GM21515 (cell line): ENCODE measurements around the gene KRTAP5-4.
"Not testable (repeated sequence)": the region's sequence is repeated elsewhere in the genome, so short reads cannot be mapped to it uniquely, and the experiment has no call there.

Source experiments
- ATAC-seq: cut with Tn5 transposase; IDR thresholded peaks from one replicate; pipeline ENCODE4 v1.9.1; 2021; ENCODE audit not compliant: unreplicated experiment

KRTAP5-4 gene

DNA sequence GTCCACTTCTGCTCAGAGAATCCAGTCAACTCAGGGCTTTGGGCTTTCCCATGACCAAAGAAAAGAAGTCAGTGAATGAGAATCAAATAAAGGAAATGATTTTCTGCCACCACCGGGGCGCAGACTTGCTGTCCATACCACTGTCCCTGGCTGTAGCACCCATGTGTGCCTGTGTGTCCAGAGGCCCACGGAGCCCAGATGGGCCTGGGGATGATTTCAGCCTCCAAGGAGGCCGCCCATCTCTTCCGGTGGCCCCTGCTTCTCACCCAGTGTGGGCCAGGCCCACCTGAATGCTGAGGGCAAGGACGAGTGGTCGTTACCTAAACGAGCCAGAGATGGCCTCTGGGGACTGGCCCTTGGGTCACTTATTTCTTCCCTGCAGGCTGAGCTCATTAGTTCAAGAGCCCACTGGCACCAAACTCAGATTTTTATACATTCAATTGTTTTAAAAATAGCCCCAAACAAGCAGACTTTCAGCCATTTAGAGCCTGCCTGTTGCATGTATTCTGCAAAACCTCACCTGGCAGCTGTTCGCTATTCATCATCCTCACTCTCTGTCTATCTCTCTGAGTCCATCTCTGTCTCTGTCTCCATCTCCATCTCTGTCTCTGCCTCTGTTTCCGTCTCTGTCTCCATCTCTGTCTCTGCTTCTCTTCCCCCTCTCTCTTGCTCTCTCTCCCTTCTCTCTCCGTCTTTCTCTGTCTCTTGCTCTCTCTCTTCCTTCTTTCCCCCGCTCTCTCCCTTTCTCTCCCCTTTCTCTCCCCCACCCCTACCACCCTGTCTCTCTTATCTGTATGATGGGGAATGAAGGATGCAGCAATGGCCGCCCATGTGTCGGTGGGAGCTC is 31.8 kb upstream of the KRTAP5-4 start:
- no peak for ATAC-seq

DNA sequence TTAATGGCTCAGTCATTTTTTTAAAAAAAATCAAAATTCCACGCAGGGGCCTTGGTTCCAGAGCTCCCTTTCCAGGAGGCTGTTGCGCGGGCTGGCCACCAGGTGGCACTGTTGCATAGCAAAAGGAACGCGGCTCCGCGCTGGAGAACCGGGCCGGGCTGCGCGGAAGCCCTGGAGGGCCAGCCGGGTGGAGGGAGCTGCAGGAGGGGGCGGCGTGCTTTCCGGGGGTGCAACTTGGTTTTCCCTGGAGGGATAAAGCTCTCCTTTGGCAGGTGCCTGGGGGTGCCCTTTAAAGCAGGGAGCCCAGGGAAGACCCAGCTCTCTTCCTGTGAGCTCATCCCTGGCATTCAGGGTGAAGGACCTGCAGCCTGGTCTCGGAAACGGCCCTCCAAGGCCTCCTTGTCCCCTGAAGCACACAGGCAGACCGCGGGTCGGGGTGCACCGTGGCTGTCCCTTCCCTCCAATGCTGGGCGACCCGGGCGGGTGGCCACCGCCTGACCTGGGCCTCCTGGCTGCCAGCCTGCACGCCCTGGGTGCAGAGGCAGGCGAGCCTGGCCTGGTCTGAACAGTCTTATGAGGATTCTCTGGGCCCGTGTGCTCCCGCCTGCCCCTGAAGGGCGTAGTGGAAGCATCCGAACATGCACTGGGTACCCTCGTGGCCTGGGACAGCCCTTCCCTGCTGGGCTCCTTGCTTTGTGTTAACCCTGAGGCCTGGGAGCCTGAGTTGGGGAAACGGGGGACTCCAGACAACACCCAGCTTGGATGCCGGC is 31.0 kb upstream of the KRTAP5-4 start:
- ATAC-seq, result no peak

DNA sequence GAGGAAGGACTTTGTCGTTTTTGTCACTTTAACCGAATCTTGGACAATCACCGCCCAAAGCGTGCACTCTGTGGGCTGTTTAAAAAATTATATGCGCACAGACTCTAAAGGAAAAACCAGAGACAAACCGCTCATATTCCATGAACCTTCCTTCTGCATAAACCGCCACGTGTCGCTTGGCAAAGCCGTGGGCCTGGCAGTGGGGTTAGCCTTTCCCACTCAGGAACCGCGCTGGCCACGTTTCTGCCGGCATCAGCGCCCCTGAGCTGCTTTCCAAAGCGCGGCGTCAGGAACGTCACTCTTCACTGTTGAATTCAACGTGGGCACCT is 30.5 kb upstream of the KRTAP5-4 start:
- ATAC-seq, result no peak

DNA sequence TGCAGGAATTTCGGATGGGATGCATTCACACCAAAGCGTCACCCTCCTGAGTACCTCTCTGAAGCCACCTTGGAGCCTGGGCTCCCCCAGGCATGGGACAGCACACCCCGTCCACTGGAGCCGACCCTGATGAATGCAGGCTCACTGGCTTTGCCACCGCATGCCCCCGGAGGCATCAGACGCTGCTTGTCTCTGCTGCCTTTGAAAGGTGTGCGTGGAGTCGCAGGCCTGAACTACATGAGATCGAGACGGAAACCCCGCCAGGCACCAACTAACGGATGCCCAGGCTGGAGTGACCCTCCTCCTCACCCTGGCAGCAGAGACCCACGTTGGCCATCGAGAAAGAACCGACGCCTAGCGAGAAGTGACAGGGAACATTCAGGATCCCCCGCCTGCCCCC is 30.1 kb upstream of the KRTAP5-4 start:
- ATAC-seq, result no peak

DNA sequence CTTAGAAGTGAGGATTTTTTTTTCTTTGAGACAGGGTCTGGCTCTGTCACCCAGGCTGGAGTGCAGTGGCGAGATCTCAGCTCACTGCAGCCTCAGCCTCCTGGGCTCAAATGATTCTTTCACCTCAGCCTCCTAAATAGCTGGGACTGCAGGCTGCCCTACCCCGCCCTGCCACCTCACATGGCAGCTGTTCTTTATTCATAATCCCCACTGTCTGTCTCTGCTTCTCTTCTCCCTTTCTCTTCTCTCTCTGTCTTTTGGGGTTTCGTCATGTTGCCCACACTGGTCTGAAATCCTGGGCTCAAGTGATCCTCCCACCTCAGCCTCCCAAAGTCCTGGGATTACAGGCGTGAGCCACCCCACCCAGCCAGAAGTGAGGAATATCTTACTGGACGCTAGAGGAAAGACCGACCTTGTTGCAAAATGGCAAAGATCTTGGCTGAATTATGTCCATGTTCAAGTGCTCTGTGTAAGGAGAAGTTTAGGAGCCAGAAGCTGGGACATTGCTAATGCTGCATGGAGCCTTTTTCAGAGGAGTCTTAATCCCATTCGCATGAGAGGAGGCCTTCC is 29.6 kb upstream of the KRTAP5-4 start:
- ATAC-seq, result no peak

DNA sequence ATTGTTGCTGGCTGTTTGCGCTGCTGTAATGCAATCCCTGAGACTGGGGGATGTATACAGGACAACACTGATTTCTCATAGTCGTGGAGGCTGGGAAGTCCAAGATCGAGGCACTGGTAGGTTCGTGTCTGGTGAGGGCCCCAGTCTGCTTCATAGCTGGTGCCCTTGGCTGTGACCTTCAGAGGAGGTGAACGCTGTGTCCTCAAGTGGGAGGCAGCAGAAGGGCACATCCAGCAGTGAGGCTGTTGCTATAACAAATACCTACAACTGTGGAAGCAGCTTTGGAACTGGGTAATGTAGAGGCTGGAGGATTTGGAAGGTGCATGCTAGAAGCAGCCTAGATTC is 29.0 kb upstream of the KRTAP5-4 start:
- no peak for ATAC-seq

DNA sequence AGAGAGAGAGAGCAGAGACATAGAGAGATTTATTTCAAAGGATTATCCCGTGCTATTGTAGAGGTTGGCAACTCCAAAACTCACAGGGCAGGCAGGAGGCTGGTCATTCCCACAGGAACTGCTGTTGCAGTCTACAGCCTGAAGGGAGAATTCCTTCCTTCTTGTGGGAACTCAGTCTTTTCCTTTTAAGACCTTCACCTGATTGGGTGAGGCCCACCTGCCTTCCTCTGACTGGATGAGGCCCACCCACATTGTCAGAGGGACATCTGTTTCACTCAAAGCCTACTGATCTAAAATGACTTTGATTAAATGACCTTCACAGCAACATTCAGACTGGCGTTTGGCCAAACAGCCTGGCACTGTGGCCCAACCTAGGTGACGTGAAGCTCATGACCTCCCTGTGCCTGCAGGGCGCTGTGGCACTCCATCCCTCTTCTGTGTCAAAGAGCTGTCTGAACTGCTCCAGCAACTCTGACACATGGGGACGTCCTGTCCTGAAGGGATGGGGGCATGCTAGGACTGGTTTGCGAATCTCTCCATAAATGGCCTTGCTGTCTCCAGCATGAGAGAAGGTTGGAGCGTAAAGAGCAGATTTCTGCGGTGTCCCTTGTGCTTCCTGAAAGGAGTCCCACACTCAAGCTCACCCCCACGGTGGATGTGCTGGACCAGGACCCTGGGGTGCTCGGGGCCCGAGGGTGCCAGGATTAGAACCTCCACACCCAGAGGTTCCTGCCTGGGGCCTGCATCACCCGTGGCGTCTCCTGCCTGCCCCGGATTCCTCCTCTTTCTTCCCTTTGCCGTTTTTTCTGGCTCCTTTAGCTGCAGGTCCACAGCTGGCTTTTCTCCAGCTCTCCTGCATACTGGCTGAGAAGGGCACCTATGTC is 28.3 kb upstream of the KRTAP5-4 start:
- ATAC-seq, result no peak

DNA sequence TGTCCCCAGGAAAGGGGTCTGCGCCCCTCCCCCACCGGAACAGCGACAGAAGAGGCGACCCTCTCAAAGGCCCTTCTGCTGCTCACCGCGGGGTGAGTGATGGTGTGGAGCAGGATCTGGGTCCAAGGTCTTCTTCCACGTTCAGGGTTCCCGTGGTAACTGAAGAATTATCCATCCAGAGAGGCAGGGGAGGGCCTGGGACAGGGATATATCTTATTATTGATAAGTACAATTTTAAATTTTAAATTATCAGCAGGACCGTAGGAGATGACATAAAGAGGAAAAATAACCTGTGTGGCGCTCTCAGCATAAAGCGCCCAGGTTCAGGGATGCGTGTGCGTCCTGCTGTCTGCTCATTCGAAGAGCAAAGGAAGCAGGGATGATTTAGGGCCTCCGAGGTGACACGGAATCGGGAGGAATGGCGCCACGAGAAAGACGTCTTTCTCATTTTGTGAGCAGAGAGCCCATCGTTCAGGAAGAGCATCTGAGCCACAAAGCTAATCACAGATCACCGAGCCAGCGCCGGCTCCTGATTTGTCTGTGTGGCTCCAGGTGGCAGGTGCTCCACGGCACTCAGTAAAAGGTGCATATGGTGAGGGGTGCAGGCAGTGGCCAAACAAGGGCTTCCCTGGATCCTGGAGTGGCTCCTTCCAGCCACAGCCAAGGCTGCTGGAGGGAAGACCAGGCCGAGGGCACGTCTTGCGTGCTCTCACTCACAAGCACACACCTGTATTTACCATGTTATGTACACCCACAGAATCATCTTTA is 26.9 kb upstream of the KRTAP5-4 start:
- ATAC-seq, result no peak

DNA sequence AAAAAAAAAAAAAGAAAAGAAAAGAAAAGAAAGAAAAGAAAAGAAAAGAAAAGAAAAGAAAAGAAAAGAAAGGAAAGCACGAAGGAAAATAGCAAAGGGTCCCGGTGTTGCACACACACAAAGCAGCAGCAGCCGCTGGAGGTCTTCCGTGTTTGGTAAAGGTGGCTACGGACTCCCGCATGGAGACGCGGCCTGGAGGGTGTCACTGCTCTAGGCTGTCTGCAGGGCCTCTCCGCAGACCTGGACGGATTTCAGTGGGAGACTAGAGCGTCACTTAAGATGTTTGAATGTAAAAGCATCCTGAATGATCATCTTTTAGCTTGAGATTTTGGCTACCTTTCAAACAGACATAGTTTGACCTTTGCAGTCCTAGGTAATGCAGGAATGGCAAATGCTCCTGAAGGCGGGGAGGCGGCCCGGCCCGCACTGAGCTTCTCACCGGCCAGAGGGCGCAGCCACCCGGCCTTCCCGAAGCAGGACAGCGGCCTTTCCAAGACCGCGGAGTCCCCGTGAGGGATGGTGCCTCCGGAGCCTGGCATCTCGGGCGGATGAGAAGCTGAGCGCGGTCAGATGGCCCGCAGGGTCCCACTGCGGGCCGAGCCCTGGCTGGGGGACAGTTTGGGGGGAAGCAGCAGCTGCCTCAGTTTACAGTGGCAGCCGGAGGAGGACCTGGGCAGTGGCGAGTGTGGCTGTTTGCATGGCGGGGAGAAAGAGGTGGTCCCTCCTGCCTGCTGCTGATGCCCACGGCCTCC is 26.1 kb upstream of the KRTAP5-4 start:
- ATAC-seq, result no peak

DNA sequence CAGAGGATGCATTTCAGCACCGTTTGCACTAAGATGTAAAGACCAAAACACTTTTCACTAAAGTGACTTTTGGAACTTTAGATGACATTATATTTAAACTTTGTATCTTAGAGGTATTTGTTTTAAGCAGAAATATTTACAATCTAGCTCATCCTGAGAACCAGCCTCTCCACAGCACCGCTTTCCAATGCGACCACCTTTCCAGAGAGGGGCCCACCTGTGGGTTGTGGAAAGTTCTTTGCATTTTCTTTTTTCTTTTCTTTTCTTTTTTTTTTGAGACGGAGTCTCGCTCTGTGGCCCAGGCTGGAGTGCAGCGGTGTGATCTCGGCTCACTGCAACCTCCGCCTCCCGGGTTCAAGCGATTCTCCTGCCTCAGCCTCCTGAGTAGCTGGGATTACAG is 24.6 kb upstream of the KRTAP5-4 start:
- not testable (repeated sequence) for ATAC-seq

DNA sequence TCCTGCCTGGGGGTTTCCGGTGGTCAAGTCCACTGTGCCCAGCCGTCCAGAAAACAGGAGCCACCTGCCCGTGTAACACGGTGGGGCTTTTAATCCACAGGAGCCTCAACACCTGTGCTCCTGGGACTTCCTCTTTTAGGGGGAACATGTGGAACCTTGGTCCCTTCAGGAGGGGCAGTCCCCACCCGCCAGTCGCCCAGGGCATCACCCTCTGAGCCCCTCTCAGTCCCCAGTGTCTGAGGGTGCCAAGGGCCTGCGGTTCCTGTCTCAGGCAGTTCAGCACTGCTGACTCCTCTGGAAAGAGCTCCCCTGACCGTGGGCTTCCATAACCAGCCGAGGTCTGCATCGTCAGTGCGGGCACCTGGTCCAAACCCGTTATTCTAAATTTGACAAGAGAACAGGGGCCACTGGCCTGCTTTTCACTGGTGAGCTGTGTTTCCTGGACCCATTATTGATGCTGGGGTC is 23.5 kb upstream of the KRTAP5-4 start:
- no peak for ATAC-seq

DNA sequence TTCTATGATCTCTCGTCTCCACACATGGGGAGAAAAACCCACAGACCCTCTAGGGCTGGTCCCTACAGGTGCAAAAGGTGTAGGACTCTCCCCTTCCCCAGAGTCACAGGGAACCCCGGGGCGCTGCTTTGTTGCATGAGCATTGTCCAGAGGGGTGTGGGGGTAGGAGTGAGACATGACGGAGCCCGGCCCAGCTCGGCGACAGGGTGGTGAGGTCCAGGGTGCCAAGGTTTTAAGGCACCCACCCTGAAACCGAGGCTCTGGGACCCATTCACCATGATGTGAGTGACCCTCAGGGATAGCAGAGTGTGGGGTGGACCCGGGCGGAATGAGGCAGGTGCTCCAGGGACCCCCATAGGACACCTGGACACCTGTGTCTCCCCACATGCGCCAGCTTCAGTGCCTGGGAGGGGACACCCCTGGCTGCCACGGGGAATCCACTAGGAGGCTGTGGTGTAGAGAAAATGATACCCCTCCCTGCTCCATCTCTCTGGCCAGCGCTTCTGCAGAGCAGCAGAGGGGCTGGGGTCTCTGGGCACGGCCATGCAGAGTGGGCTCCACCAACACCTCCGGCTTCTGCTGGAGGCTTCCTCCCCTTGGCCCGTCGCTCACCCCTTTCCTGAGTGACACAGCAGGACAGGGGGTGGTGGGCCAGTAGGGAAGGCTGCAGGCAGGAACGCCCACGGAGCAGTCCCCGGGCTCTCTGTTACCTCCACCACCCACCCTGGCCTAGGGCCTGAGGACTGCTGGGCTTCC is 22.8 kb upstream of the KRTAP5-4 start:
- ATAC-seq, result no peak

DNA sequence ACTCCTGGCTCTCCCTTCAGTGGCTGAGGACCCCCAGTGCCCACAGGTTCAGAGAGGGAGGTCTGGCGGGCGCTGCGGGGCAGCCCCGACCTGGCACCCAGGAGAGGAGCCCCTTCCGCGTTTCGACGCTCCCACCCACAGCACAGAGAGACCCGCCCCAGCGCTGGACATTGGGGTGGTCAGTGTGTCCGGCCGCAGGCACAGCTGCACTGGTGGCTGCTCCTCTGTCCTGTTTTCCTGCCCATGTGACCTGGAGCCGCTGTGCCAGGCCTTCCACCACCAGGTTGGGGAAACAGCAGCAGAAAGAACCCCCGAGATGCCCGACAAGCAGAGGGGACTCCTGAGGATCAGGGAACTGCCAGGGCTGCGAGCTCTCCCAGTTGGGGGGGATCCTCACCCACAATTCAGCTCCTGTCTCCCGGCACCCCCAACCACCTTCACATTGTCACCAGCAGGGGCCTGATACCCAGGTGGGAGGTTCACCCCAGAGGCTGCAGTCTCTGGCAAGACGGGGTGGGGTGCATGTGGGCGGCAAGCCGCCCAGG is 21.3 kb upstream of the KRTAP5-4 start:
- ATAC-seq, result no peak

DNA sequence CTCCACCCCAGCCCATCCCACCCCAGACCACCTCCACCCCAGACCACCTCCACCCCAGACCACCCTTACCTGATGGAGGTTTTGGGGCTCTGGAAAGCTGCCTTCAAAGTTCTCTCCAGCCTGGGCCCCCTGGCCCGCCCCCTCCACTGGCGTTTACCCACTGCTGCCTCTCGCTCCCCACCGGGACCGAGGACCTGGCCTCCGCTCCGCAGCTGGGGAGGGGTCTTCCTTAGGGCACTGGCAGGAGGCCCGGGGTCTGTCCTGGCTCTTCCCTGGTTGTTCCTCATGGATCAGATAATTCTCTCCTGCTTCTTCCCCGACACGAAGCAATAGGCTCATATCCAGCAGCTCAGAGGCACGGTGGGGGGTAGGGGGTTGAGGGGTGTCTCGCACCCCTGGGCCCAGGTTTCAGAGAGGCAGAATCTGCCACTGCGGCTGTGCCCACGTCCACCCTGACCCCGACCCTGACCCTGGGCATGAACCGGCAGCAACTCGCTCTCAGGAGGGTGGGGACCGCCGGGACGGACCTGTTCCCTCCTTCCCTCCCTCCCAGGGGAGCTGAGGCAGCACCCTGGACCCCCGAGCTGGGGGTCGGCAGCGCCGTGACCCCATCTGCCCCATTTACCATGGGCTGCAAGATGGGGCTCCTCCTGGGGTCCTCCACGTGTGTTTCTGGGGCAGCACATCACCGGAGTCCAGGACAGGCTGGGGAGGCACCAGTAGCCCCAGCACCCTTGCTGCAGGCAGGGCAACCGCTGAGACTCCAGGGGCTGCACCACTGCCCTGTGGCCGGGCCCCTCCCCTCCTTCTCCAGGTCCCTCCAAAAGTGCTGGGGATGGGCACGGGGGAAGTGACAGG is 20.6 kb upstream of the KRTAP5-4 start:
- no peak for ATAC-seq

DNA sequence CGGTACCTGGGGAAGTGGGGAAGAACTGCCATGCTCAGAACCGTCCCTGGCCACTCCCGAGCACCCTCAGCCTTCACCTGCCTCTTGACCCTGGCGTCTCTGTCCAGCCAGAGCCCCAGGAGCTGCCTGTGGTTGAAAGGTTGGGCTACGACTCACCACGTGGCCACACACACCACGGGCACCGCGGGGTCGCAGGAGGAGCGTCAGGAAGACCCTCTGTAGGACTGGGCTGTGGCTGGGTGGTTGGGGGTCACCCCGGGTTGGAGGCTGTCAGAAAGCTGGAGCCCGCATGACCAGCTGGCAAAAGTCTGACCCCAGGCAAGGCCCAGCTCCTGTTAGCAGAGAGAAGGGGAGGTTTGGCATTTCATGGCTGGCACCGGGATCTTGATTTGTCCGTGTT is 19.2 kb upstream of the KRTAP5-4 start:
- no peak for ATAC-seq

DNA sequence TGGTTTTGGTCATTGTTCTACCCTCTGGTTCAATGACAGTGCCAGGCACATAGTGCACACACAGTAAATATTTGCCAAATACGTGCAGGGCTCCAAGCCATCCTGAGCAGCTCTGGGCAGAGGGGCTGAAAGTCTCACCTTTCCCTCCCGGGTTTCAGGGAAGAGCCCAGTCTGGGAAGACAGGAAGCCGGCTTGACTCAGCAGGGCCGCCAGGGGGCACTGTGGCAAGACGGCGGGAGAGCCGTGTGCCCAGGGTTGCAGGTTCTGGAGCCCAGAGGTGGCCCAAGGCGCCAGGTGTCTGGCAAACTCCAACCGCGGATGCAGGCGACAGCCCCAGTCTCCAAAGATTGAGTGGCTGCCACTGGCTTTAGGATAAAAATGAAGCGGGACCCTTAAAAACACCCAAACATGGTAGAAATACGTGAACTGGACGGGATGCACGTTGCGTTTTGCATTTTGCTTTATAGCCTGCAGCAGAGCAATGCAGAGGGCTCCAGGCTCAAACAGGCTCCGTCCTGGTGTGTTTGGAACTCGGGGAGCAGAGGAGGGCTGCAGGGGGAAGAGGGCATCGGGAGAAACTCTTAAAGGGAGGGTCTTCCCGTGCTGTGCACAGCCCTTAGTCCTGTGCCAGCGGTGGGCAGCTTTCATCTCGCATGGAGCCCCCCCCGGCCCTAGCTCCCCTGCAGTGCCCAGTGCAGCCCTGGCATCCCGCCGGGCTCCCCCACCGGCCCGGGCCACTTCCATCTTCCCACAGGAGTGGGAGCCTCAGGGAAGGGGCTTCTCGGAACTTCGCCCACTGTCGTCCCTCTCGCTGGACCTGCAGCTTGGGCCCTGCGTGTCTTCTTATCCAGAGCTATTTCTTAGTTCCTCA is 18.4 kb upstream of the KRTAP5-4 start:
- no peak for ATAC-seq

DNA sequence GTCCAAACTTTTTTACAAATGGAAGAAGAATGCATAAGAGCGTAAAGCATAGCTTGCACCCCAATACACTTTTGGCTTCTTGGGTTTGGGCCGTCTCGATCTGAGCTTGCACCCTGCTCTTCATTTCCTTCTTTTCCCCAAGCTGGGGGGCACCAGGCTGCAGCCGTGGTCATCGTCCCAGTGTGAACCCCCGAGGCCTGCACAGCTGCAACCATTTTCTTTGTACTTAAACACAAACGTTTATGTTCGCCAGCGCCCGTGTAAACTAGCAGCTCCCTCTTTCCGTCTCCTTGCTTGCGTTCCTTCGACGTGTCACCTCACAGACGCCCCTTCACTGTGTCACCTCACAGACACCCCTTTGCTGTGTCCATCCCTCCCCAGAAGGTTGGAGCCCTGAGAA is 17.7 kb upstream of the KRTAP5-4 start:
- ATAC-seq, result no peak
